H1 (cell line): ENCODE results near the gene BCL3. TPM values are rescaled to one million over a fixed set of nuclear protein-coding genes. Genes with fewer than 3 reads are reported as not detected.

Experiments
- CTCF ChIA-PET: fragments of 300-600 bp; sonication (Branson Sonifier 250); formaldehyde crosslinking; loops from one replicate; lab custom pipeline; 2021; ENCODE audit not compliant: partially characterized antibody; lab: Charles Lee
- POLR2A ChIA-PET: fragments of 300-600 bp; sonication (Branson Sonifier 250); formaldehyde crosslinking; loops from one replicate; lab custom pipeline; 2021; ENCODE audit warnings: inconsistent platforms; ENCODE audit not compliant: partially characterized antibody; lab: Charles Lee
- DNase-seq, 2 experiments: peaks; one replicate each; pipeline versions ENCODE4 v3.0.0 to v3.0.0-alpha.2; 2010 to 2022; ENCODE audit warnings: low spot score in 2 of 2, low read depth in 1 of 2, mixed read lengths in 1 of 2
- FAIRE-seq: peaks from 2 replicates; lab custom pipeline; 2011; peaks lifted over from hg19 to GRCh38; lab: Jason Lieb, UNC
- H2AFZ ChIP-seq: 2 replicates; pipeline ENCODE4 v1.8.1; 2012; ENCODE audit warnings: low read length, inconsistent platforms
- H2AK5ac ChIP-seq: 2 replicates; pipeline ENCODE4 v1.6.1; 2013; ENCODE audit warnings: low read depth, low read length
- H2BK120ac ChIP-seq: replicated peaks from 2 replicates; pipeline ENCODE3; 2013; ENCODE audit warnings: low read depth, low read length, inconsistent platforms
- H2BK12ac ChIP-seq: 2 replicates; pipeline ENCODE4 v1.6.1; 2013; ENCODE audit warnings: low read depth, low read length
- H2BK15ac ChIP-seq: 2 replicates; pipeline ENCODE4 v1.6.1; 2013; ENCODE audit warnings: low read length
- H2BK20ac ChIP-seq: 2 replicates; pipeline ENCODE4 v1.6.1; 2013; ENCODE audit warnings: low read length
- H2BK5ac ChIP-seq: 2 replicates; pipeline ENCODE4 v1.6.1; 2013; ENCODE audit warnings: low read depth, low read length
- H3K14ac ChIP-seq: 2 replicates; pipeline ENCODE4 v1.6.1; 2013; ENCODE audit warnings: inconsistent platforms; ENCODE audit not compliant: insufficient read length
- H3K18ac ChIP-seq: 2 replicates; pipeline ENCODE4 v1.6.1; 2013; ENCODE audit warnings: low read length; ENCODE audit errors: extremely low read depth
- H3K23ac ChIP-seq: 2 replicates; pipeline ENCODE4 v1.6.1; 2013; ENCODE audit warnings: inconsistent platforms; ENCODE audit not compliant: insufficient read length
- H3K23me2 ChIP-seq: 2 replicates; pipeline ENCODE4 v1.6.1; 2013; ENCODE audit warnings: low read depth, low read length
- H3K27ac ChIP-seq: 2 replicates; pipeline ENCODE4 v1.6.1; 2011; ENCODE audit warnings: low read depth, low read length, inconsistent platforms
- H3K27me3 ChIP-seq, 4 experiments: replicated peaks in 1 of 4; 1 replicate in 1 of 4; 2 replicates in 3 of 4; pipeline versions ENCODE4 v1.6.1 to v1.8.1; 2011 to 2013; ENCODE audit warnings: low read length in 3 of 4, mild to moderate bottlenecking in 3 of 4, inconsistent platforms in 2 of 4, mixed read lengths in 2 of 4, moderate library complexity in 1 of 4; ENCODE audit not compliant: control insufficient read depth in 3 of 4, insufficient read depth in 3 of 4; ENCODE audit errors: extremely low read depth in 1 of 4
- H3K36me3 ChIP-seq, 4 experiments: 2 replicates each; pipeline versions ENCODE4 v1.6.1 to v1.8.1; 2011 to 2013; ENCODE audit warnings: mild to moderate bottlenecking in 4 of 4, low read length in 3 of 4, moderate library complexity in 2 of 4, control low read depth in 1 of 4, inconsistent platforms in 1 of 4; ENCODE audit not compliant: insufficient read depth in 4 of 4, control insufficient read depth in 2 of 4
- H3K4ac ChIP-seq: replicated peaks from 2 replicates; pipeline ENCODE3; 2013; ENCODE audit warnings: low read length, low read depth, mixed read lengths, inconsistent platforms; ENCODE audit not compliant: insufficient read length
- H3K4me1 ChIP-seq, 4 experiments: replicated peaks in 1 of 4; 1 replicate in 1 of 4; 2 replicates in 3 of 4; pipeline versions ENCODE4 v1.6.1 to v1.8.1; 2011 to 2013; ENCODE audit warnings: low read length in 3 of 4, inconsistent platforms in 2 of 4, mixed read lengths in 1 of 4; ENCODE audit not compliant: insufficient read depth in 4 of 4, control insufficient read depth in 3 of 4
- H3K4me2 ChIP-seq, 2 experiments: 2 replicates each; pipeline versions ENCODE4 v1.6.1 to v1.8.1; 2011 to 2013; ENCODE audit warnings: low read depth in 2 of 2, low read length in 2 of 2, control low read depth in 1 of 2, inconsistent platforms in 1 of 2, mild to moderate bottlenecking in 1 of 2; ENCODE audit not compliant: insufficient read depth in 1 of 2
- H3K4me3 ChIP-seq, 4 experiments: fragments of 200-600, 300-600 bp in 1 of 4; sonication (generic), shearing (Covaris generic), sonication (Bioruptor Twin) in 1 of 4; 2 replicates each; pipeline versions ENCODE4 v1.5.1 to v1.8.1; 2011 to 2016; ENCODE audit warnings: low read length in 4 of 4, low read depth in 3 of 4, control low read depth in 2 of 4, inconsistent platforms in 2 of 4, mild to moderate bottlenecking in 2 of 4, mixed read lengths in 1 of 4, moderate library complexity in 1 of 4; ENCODE audit not compliant: insufficient read depth in 2 of 4; ENCODE audit errors: extremely low read depth in 1 of 4
- H3K56ac ChIP-seq: replicated peaks from 2 replicates; pipeline ENCODE3; 2013; ENCODE audit warnings: low read depth, mild to moderate bottlenecking, mixed read lengths, low read length, inconsistent platforms; ENCODE audit not compliant: insufficient read length
- H3K79me1 ChIP-seq: 2 replicates; pipeline ENCODE4 v1.6.1; 2013; ENCODE audit warnings: low read depth, low read length, control low read depth
- H3K79me2 ChIP-seq, 2 experiments: 2 replicates each; pipeline versions ENCODE4 v1.6.1 to v1.8.1; 2012 to 2013; ENCODE audit warnings: low read length in 2 of 2, mild to moderate bottlenecking in 2 of 2, inconsistent platforms in 1 of 2; ENCODE audit not compliant: insufficient read depth in 2 of 2, control insufficient read depth in 1 of 2
- H3K9ac ChIP-seq, 4 experiments: replicated peaks in 1 of 4; 1 replicate in 1 of 4; 2 replicates in 3 of 4; pipeline versions ENCODE4 v1.6.1 to v1.8.1; 2011 to 2013; ENCODE audit warnings: low read depth in 3 of 4, low read length in 3 of 4, control low read depth in 2 of 4, mild to moderate bottlenecking in 2 of 4, moderate library complexity in 2 of 4, inconsistent platforms in 1 of 4; ENCODE audit errors: extremely low read depth in 1 of 4
- H3K9me3 ChIP-seq, 2 experiments: 2 replicates each; pipeline versions ENCODE4 v1.6.1 to v1.8.1; 2012 to 2013; ENCODE audit warnings: mild to moderate bottlenecking in 2 of 2, moderate library complexity in 2 of 2, control low read depth in 1 of 2, inconsistent platforms in 1 of 2, low read depth in 1 of 2, low read length in 1 of 2, mixed read lengths in 1 of 2; ENCODE audit not compliant: insufficient read depth in 2 of 2
- H4K20me1 ChIP-seq, 2 experiments: replicated peaks in 1 of 2; 2 replicates each; pipeline versions ENCODE3 to v1.8.1; 2011 to 2013; ENCODE audit warnings: inconsistent platforms in 2 of 2, low read length in 2 of 2, mild to moderate bottlenecking in 1 of 2; ENCODE audit not compliant: insufficient read depth in 2 of 2, control insufficient read depth in 1 of 2
- H4K5ac ChIP-seq: 2 replicates; pipeline ENCODE4 v1.6.1; 2013; ENCODE audit warnings: low read length, low read depth, mixed read lengths, inconsistent platforms; ENCODE audit not compliant: insufficient read length
- H4K8ac ChIP-seq: 2 replicates; pipeline ENCODE4 v1.8.0; 2013; ENCODE audit warnings: mild to moderate bottlenecking, moderate library complexity, low read length, inconsistent platforms; ENCODE audit not compliant: insufficient read depth; ENCODE audit errors: extremely low read depth
- H4K91ac ChIP-seq: replicated peaks from 2 replicates; pipeline ENCODE3; 2013; ENCODE audit warnings: low read length, mixed read lengths, inconsistent platforms; ENCODE audit not compliant: insufficient read length
- BRCA1 ChIP-seq: IDR thresholded peaks from 2 replicates; pipeline ENCODE4 v1.6.1; 2012; ENCODE audit warnings: low read depth, low read length, improper control_type of control experiment
- CBX8 ChIP-seq: fragments of 300-800, 300-1000 bp; sonication (generic); IDR thresholded peaks from 2 replicates; pipeline ENCODE4 v1.7.1; 2016; ENCODE audit warnings: low read depth, low read length, borderline replicate concordance
- CHD2 ChIP-seq: IDR thresholded peaks from 2 replicates; pipeline ENCODE4 v1.6.1; 2012; ENCODE audit warnings: low read length, improper control_type of control experiment
- E2F6 ChIP-seq: IDR thresholded peaks from 2 replicates; pipeline ENCODE4 v1.6.1; 2012; ENCODE audit warnings: inconsistent platforms
- EP300 ChIP-seq, 2 experiments: IDR thresholded peaks; 1 replicate in 1 of 2; 2 replicates in 1 of 2; pipeline ENCODE4 v1.6.1; 2011 to 2012; ENCODE audit warnings: low read depth in 2 of 2, low read length in 2 of 2, mild to moderate bottlenecking in 2 of 2, borderline replicate concordance in 1 of 2, inconsistent platforms in 1 of 2, moderate library complexity in 1 of 2
- JUN ChIP-seq: IDR thresholded peaks from 2 replicates; pipeline ENCODE4 v1.6.1; 2011; ENCODE audit warnings: low read depth, mild to moderate bottlenecking, improper control_type of control experiment, low read length
- NANOG ChIP-seq: IDR thresholded peaks from 2 replicates; pipeline ENCODE4 v1.6.1; 2011; ENCODE audit warnings: low read length, low read depth, mild to moderate bottlenecking, inconsistent platforms; ENCODE audit not compliant: insufficient read depth, poor library complexity, severe bottlenecking
- SIN3A ChIP-seq, 2 experiments: IDR thresholded peaks in 1 of 2; conservative IDR thresholded peaks in 1 of 2; 2 replicates each; pipeline ENCODE4 v1.6.1; 2011 to 2012; ENCODE audit warnings: low read length in 2 of 2, improper control_type of control experiment in 1 of 2, low read depth in 1 of 2, mild to moderate bottlenecking in 1 of 2
- SP1 ChIP-seq: IDR thresholded peaks from 2 replicates; pipeline ENCODE4 v1.6.1; 2011; ENCODE audit warnings: low read depth, low read length
- TBP ChIP-seq: IDR thresholded peaks from 2 replicates; pipeline ENCODE4 v1.6.1; 2011; ENCODE audit warnings: low read depth, low read length, improper control_type of control experiment
- USF2 ChIP-seq: IDR thresholded peaks from 2 replicates; pipeline ENCODE4 v1.6.1; 2011; ENCODE audit warnings: low read length, improper control_type of control experiment
- WGBS, 2 experiments: shearing (Covaris generic) in 1 of 2; methylation state at CpG; one replicate each; pipeline versions ENCODE4 v1.1.6 to v1.1.7; 2013 to 2015; ENCODE audit warnings: low lambda C conversion rate in 2 of 2, mixed read lengths in 2 of 2, inconsistent platforms in 1 of 2, low coverage in 1 of 2, missing lambda C conversion rate in 1 of 2; ENCODE audit not compliant: insufficient replicate concordance in 2 of 2, insufficient coverage in 1 of 2, insufficient read length in 1 of 2; ENCODE audit errors: extremely low coverage in 1 of 2, missing lambda C conversion rate in 1 of 2; 5-methylcytosine and 5-hydroxymethylcytosine counted together
- polyA plus RNA-seq, 7 experiments: library from polyadenylated mRNA; depleted of rRNA in 3 of 7; stranded (reverse) in 5 of 7; unstranded in 2 of 7; fragments of >200 nt in 5 of 7; fragments of 200-250 nt in 2 of 7; gene quantifications; 1 replicate in 5 of 7; 2 replicates in 1 of 7; 4 replicates in 1 of 7; pipeline versions ENCODE4 v1.2.1 to v1.2.3, GENCODE V29; 2011 to 2013; ENCODE audit warnings: missing spikeins in 2 of 7, mixed read lengths in 2 of 7
- total RNA-seq: library from RNA; stranded (reverse); fragmentation: NEBNext Ultra II Directional; extraction: Animal tissue kit (Norgen Biotek cat#: 25700); gene quantifications from 2 replicates; pipeline ENCODE4 v1.2.1, GENCODE V29; 2021

Gene BCL3
- total and polyA plus RNA-seq, 2 of the 8 experiments (the other 6 are each of a cell fraction or from before 2014, with no cell fraction given), result 0.88 to 2.4 TPM

GRCh38 chr19:44700547-44700946, 48.0 kb upstream of the BCL3 start:
- Histone ChIP-seq H2BK20ac (no peak overlapping the region), H3K27me3 (0 out of 7 replicates have a peak, but pooled peaks cover 0 to under 1% (median 0%) of the 10 kb centered on the region in 4 experiments), H3K36me3 (no peaks in the 10 kb centered on the region), H3K56ac (no peak overlapping the region), H2BK5ac (no peak overlapping the region), H4K5ac (no peak overlapping the region), H2BK15ac (no peak overlapping the region), H4K20me1 (no peaks in the 10 kb centered on the region), H2BK12ac (no peak overlapping the region), H3K79me1 (no peaks in the 10 kb centered on the region), H3K4me2 (no peak overlapping the region), H2AFZ (no peak overlapping the region), H3K4me1 (peaks cover 0 to 7% (median 2%) of the 10 kb centered on the region in 4 experiments; a peak in 3 of 7 replicates), H3K27ac (no peak overlapping the region), H2BK120ac (no peak overlapping the region), H2AK5ac (no peak overlapping the region), H4K8ac (no peak overlapping the region), H3K23ac (no peak overlapping the region), H3K4ac (no peak overlapping the region), H4K91ac (no peak overlapping the region), H3K14ac (no peak overlapping the region), H3K9ac (no peak overlapping the region), H3K23me2 (no peaks in the 10 kb centered on the region; the same call in 1 of the 2 replicates), H3K4me3 (no peak overlapping the region), H3K9me3 (no peaks in the 10 kb centered on the region), H3K79me2 (no peaks in the 10 kb centered on the region), H3K18ac (no peak overlapping the region)
- ChIA-PET CTCF (interaction anchor here (0.6 kb wide), 2 partner anchors 88 to 205 kb away, joined by 3 read pairs; no protein-coding TSS in a partner anchor), POLR2A (interaction anchor here (0.6 kb wide), 1 partner anchor 104 kb away, joined by 4 read pairs; no protein-coding TSS in a partner anchor)
- no peak for FAIRE-seq
- 89% methylated on average over 5 of the region's 5 CpGs; no CpG with 5 or more reads in 1 of the 2 experiments for WGBS, 2 experiments
- no peak for DNase-seq
- TF ChIP-seq JUN (no peak), E2F6 (no peak), NANOG (no peak), BRCA1 (no peak), SP1 (no peak), CHD2 (no peak), TBP (no peak), SIN3A (conservative IDR thresholded peaks at IDR 0.05 in 1 of 2, IDR thresholded peaks at IDR 0.05 in 1 of 2; ENCODE audit: low read depth in 1 of 2, low read length in 2 of 2) (no peak), CBX8 (no peak), USF2 (no peak), EP300 (IDR thresholded peaks at IDR 0.05; ENCODE audit: borderline replicate concordance in 1 of 2, low read depth in 2 of 2, low read length in 2 of 2) (no peak)
